NCI-H146 (cell line): ENCODE data around the gene NUCB1.
"Not testable (repeated sequence)": the region's sequence is repeated elsewhere in the genome, so short reads cannot be mapped to it uniquely, and the experiment has no call there.

Experiments used
- DNase-seq: peaks from one replicate; lab custom pipeline; 2025; lab: John Stamatoyannopoulos, UW

Gene NUCB1

DNA sequence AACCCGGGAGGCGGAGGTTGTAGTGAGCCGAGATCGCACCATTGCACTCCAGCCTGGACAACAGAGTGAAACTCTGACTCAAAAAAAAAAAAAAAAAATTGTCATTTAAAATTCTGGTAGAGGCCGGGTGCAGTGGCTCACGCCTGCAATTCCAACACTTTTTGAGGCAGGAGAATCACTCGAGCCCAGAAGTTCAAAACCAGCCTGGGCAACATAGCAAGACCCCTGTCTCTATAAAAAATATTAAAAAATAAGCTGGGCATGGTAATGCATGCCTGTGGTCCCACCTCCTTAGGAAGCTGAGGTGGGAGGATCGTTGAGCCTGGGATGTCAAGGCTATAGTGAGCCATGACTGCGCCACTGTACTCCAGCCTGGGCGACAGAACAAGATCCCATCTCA lies 6.2 kb downstream of the NUCB1 start:
- DNase-seq = no peak

DNA sequence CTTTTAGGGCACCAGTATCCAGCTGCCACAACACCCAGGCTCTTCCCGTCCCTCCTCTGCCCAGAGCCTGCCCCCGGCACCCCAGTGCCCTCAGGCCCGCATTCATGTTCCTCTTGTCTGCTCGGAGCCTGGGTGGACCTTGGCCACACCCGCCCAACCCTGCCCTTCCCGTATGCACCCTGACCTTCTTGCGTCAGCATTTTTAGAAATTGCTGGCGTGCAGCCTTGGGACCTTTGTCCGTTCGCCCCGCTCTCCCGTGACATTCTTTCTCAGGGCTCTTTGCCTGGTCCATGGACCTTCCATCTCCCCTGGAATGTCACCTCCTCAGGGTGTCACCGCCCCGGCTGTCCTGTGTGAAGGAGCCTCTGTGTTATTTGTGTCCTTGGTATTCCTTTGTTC lies 7.6 kb downstream of the NUCB1 start:
- no peak for DNase-seq

GRCh38 chr19:48909424-48910077 lies 9.4 kb downstream of the NUCB1 start:
- DNase-seq = not testable (repeated sequence)

DNA sequence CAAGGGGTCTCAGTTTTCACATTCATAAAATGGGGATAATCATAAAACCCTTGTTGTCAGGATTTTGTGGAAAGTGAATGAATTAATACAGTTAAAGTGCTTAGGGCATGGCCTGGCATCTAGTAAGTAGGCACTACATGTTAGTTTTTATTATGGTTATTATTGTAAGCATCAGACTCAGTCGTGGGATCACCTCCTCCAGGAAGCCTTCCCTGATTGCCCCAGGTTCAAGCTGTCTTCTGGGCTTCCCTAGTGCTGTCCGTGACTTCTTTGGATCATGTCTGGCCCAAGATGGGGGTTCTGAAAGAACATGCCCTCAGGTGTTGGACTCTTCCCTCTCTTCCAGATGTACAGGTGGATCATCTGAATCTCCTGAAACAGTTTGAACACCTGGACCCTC lies 10.7 kb downstream of the NUCB1 start:
- no peak for DNase-seq

DNA sequence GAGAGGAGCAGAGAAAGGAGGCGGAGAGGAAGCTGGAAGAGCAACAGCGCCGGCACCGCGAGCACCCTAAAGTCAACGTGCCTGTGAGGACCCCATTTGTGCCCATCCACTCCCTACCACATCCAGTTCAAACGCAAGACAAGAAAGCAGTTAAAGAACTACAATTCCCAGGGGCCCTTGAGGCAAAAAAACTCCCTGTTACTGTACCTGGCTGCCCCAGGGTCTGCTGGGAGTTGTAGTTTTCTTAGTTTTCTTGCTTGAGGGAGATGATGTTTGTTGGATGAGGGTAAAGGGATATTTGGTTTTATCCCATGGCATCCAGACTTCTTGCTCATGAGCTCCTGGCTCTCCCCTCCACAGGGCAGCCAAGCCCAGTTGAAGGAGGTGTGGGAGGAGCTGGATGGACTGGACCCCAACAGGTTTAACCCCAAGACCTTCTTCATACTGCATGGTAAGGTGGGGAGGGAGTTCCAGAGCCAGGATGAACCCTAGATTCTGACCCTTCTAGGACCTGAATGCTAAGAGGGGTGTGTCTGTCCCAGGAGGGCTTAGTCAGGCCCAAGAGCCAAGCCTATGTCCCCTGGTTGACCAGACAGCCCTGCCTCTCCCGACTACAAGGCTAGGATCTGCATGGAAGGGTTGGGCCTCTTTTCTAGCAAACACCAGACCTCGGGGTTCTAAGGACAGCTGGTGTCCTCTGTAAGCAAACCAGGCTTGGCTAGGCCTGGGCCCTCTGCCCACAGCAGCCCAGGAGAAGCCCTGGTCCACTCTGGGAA lies 13.2 kb downstream of the NUCB1 start:
- DNase-seq = no peak

DNA sequence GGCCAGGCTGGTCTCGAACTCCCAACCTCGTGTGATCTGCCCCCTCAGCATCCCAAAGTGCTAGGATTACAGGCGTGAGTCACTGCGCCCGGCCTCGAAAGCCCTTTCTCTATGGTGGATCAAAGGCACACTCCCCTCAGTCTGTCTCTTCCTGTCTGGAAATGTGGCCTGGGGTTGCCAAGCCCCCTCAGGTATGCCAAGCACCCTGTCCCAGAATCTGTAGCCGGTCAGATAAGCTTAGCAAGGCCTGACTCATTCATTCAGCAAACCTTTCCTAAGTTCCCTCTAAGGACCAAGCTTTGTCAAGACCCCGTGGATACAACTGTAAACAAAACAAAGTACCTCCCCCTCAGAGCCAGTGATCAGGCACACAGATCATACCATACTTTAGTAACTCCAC lies 14.1 kb downstream of the NUCB1 start:
- no peak for DNase-seq

- no peak for DNase-seq
These were observed 15.6 kb downstream of the NUCB1 start for GRCh38 chr19:48915757-48916156.

GRCh38 chr19:48918071-48918470 lies 18.0 kb downstream of the NUCB1 start:
- DNase-seq = no peak

DNA sequence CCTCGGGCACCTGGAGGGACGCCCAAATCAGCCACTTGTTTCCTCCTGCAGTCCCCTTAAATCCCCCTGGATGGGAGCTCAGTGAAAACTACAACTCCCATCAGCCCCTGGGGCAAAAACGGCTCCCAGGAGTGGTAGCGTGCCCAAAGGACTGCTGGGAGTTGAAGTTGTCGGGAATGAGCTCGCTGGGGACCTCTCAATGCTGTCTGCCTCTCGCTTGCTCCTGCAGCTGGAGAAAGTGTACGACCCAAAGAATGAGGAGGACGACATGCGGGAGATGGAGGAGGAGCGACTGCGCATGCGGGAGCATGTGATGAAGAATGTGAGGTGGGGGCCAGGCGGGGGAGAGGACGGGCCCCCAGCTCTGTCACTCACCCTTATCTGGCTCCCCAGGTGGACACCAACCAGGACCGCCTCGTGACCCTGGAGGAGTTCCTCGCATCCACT lies 18.7 kb downstream of the NUCB1 start:
- DNase-seq = no peak

DNA sequence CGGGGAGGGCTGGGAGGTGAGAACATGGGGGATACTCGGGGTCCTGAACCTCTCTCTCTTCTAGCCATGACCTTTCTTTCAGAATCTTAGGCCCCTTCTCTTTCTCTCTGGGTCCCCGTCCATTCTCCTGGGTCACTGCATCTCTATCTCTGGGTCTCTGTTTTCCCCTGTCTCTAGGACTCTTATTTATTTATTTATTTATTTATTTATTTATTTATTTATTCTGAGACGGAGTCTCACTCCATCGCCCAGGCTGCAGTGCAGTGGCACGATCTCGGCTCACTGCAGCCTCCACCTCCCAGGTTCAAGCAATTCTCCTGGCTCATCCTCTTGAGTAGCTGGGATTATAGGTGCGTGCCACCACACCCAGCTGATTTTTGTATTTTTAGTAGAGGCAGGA lies 19.2 kb downstream of the NUCB1 start:
- DNase-seq = not testable (repeated sequence)

GRCh38 chr19:48920949-48921348 lies 20.8 kb downstream of the NUCB1 start:
- no peak for DNase-seq

GRCh38 chr19:48921721-48922500 lies 21.8 kb downstream of the NUCB1 start:
- DNase-seq = no peak

- DNase-seq = no peak
These were observed 22.7 kb downstream of the NUCB1 start for GRCh38 chr19:48922548-48923490.

GRCh38 chr19:48925240-48925843 lies 25.2 kb downstream of the NUCB1 start:
- no peak for DNase-seq

- not testable (repeated sequence) for DNase-seq
These were observed 25.8 kb downstream of the NUCB1 start for GRCh38 chr19:48925890-48926289.

- DNase-seq = no peak
These were observed 26.8 kb downstream of the NUCB1 start for GRCh38 chr19:48926909-48927308.

DNA sequence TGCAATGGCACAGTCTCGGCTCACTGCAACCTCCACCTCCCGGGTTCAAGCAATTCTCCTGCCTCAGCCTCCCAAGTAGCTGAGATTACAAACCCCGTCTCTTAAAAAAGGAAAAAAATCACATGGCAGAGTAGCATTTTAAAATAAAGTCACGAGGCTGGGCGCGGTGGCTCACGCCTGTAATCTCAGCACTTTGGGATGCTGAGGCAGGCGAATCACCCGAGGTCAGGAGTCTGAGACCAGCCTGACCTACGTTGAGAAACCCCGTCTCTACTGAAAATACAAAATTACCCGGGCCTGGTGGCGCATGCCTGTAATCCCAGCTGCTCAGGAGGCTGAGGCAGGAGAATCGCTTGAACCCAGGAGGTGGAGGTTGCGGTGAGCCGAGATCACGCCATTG lies 27.6 kb downstream of the NUCB1 start:
- DNase-seq = not testable (repeated sequence)

DNA sequence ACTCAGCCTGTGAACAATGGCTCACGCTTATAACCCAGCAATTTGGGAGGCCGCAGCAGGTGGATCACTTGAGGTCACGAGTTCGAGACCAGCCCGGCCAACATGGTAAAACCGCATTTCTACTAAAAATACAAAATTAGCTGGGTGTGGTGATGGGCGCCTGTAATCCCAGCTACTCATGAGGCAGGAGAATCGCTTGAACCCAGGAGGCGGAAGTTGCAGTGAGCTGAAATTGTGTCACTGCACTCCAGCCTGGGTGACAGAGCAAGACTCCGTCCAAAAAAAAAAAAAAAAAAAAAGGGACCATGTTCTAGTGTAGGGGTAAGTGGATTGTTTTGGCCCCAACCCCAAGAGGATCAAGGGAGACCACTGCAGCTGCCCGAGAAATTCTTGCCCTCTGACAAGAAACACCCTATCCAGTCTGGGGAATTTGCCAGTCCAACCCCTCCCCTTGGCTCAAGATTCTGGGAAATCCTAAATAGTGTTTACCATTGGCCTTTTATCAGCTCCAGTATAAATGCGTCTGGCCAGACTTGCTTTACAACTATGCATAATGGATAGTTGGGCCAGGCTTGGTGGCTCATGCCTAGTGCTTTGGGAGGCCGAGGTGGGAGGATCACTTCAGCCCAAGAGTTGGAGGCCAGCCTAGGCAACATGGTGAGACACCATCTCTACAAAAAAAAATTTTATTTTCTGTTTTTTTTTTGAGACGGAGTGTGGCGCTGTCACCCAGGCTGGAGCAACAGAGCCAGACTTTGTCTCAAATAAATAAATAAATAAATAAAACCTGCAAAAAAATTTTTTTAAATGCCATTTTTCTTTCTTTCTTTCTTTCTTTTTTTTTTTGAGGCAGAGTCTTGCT lies 28.3 kb downstream of the NUCB1 start:
- DNase-seq = no peak

DNA sequence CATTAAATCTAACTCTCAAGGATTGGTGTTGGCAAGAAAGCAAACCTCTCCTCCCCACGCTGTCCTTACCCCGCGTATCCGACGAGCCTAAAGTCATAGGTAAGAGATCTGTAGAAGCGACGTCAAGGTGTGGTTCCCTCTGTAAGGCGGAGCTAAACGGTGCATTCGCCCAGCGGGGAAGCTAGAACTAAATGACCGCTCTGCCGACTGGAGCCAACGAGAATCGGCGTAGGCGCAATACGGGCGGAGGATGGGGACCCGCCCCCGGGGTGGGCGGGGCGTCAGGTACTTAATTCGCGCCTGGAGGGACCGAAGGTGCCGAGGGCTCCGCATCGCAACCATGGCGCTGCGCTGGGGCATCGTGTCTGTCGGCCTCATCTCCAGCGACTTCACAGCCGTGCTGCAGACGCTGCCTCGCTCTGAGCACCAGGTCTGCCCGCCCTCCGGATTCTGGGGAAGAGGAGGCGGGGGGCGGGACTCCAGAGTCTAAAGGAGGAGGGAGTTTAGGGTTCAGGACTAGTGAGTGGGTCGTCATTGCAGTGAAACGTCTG lies 33.3 kb downstream of the NUCB1 start, which contains the start of gene DHDH:
Gene DHDH, plus strand, starts transcription at position 318 of the 551 bp plus-strand sequence. Its CDS starts 23 bp downstream, at position 341.
- peak; percentile 97 for DNase-seq

- DNase-seq = no peak
These were observed 34.7 kb downstream of the NUCB1 start for GRCh38 chr19:48934837-48935236.
